GM12878 (cell line): Measurements from ENCODE around the gene WHRN. TPM values are rescaled to one million over a fixed set of nuclear protein-coding genes. Genes with fewer than 3 reads are reported as not detected.
A peak's percentile ranks its signal among the peaks of the same experiment; 100 is the strongest.

Source experiments
- ATAC-seq: fragments of 200-7000 bp; cut with Tn5 transposase; 3 replicates; pipeline ENCODE4 v1.9.1; 2020; ENCODE audit warnings: mild to moderate bottlenecking, moderate library complexity
- BruUV-seq: library from RNA; stranded (reverse); fragments of 400-500 nt; replicated peaks from 2 replicates; lab custom pipeline; 2021; lab: Mats Ljungman, UMichigan
- CTCF ChIA-PET: fragments of 300-600 bp; sonication (Branson Sonifier 250); formaldehyde crosslinking; extraction: SDS; loops from one replicate; lab custom pipeline; 2021; ENCODE audit warnings: inconsistent platforms; lab: Yijun Ruan, JAX
- POLR2A ChIA-PET: fragments of 350-600 bp; formaldehyde crosslinking; extraction: SDS; loops from one replicate; lab custom pipeline; 2021; ENCODE audit warnings: inconsistent platforms; lab: Charles Lee
- RAD21 ChIA-PET: fragments of 300-600 bp; sonication (Branson Sonifier 250); formaldehyde crosslinking; loops from one replicate; lab custom pipeline; 2023; ENCODE audit warnings: antibody characterized with exemption; ENCODE audit not compliant: unreplicated experiment; lab: Charles Lee
- SMC1A ChIA-PET: fragments of 300-600 bp; sonication (Branson Sonifier 250); formaldehyde crosslinking; loops from one replicate; lab custom pipeline; 2023; ENCODE audit not compliant: unreplicated experiment, uncharacterized antibody; lab: Charles Lee
- DNase-seq: peaks from one replicate; pipeline ENCODE4 v3.0.0-alpha.2; 2011; ENCODE audit warnings: low read depth, low spot score
- FAIRE-seq: peaks from 3 replicates; lab custom pipeline; 2011; peaks lifted over from hg19 to GRCh38; lab: Jason Lieb, UNC
- H2AFZ ChIP-seq: 2 replicates; pipeline ENCODE4 v1.6.0; 2011; ENCODE audit warnings: low read depth, low read length, control low read depth; ENCODE audit not compliant: control insufficient read depth
- H3K27ac ChIP-seq: 2 replicates; pipeline ENCODE4 v1.5.1; 2011; ENCODE audit warnings: control low read depth; ENCODE audit not compliant: control insufficient read depth, insufficient read depth
- H3K27me3 ChIP-seq, 2 experiments: replicated peaks in 1 of 2; 2 replicates each; pipeline versions ENCODE4 v1.6.0 to v1.6.1; 2011; ENCODE audit warnings: low read length in 1 of 2; ENCODE audit not compliant: control insufficient read depth in 2 of 2, insufficient read depth in 2 of 2
- H3K36me3 ChIP-seq, 2 experiments: 2 replicates each; pipeline ENCODE4 v1.5.1; 2011; ENCODE audit warnings: low read length in 1 of 2; ENCODE audit not compliant: control insufficient read depth in 2 of 2, insufficient read depth in 2 of 2
- H3K4me1 ChIP-seq: 2 replicates; pipeline ENCODE4 v1.6.1; 2011; ENCODE audit warnings: mild to moderate bottlenecking, low read length, moderate library complexity, mixed read lengths; ENCODE audit not compliant: control insufficient read depth, insufficient read depth
- H3K4me2 ChIP-seq: 2 replicates; pipeline ENCODE4 v1.6.0; 2011; ENCODE audit warnings: control low read depth; ENCODE audit not compliant: control insufficient read depth, insufficient read depth
- H3K4me3 ChIP-seq: fragments of 200-600 bp; sonication (generic); 2 replicates; pipeline ENCODE4 v1.5.1; 2016
- H3K79me2 ChIP-seq: 2 replicates; pipeline ENCODE4 v1.6.0; 2011; ENCODE audit warnings: low read length; ENCODE audit not compliant: control insufficient read depth, insufficient read depth
- H3K9ac ChIP-seq: 2 replicates; pipeline ENCODE4 v1.8.0; 2011; ENCODE audit warnings: low read length, control low read depth, mixed read lengths; ENCODE audit not compliant: control insufficient read depth, insufficient read depth
- H3K9me3 ChIP-seq: replicated peaks from 3 replicates; pipeline ENCODE4 v1.5.1; 2011; ENCODE audit warnings: mild to moderate bottlenecking, low read length; ENCODE audit not compliant: control insufficient read depth, insufficient read depth
- H4K20me1 ChIP-seq: 2 replicates; pipeline ENCODE4 v1.6.0; 2011; ENCODE audit not compliant: control insufficient read depth, insufficient read depth
- CBX5 ChIP-seq: sonication (generic); IDR thresholded peaks from 2 replicates; pipeline ENCODE4 v1.6.1; 2016; ENCODE audit warnings: low read depth, moderate library complexity, mild to moderate bottlenecking, inconsistent platforms
- CEBPZ ChIP-seq: fragments of 150-350 bp; IDR thresholded peaks from 2 replicates; pipeline ENCODE4 v1.6.1; 2016; ENCODE audit warnings: low read depth, low read length
- EED ChIP-seq: sonication (generic); IDR thresholded peaks from 2 replicates; pipeline ENCODE4 v1.6.1; 2016; ENCODE audit warnings: antibody characterized with exemption, low read depth
- HDGF ChIP-seq: fragments of 450-650 bp; IDR thresholded peaks from 2 replicates; pipeline ENCODE4 v1.6.1; 2016; ENCODE audit warnings: antibody characterized with exemption
- RB1 ChIP-seq: fragments of 450-650 bp; formaldehyde crosslinking; IDR thresholded peaks from 2 replicates; pipeline ENCODE4 v1.6.1; 2017; ENCODE audit warnings: mild to moderate bottlenecking, borderline replicate concordance
- RELB ChIP-seq: fragments of 450-650 bp; IDR thresholded peaks from 2 replicates; pipeline ENCODE4 v1.6.1; 2017; ENCODE audit warnings: low read depth, mild to moderate bottlenecking, moderate library complexity
- TCF7 ChIP-seq: IDR thresholded peaks from 2 replicates; pipeline ENCODE4 v1.6.1; 2014; ENCODE audit warnings: antibody characterized with exemption, borderline replicate concordance
- ZNF207 ChIP-seq: fragments of 450-650 bp; IDR thresholded peaks from 2 replicates; pipeline ENCODE4 v1.6.1; 2014; ENCODE audit warnings: antibody characterized with exemption, mild to moderate bottlenecking, borderline replicate concordance
- ZNF687 ChIP-seq: fragments of 450-650 bp; IDR thresholded peaks from 2 replicates; pipeline ENCODE4 v1.6.1; 2017; ENCODE audit warnings: mild to moderate bottlenecking, moderate library complexity
- WGBS: methylation state at CpG from one replicate; pipeline ENCODE4 v1.1.6; 2016; ENCODE audit warnings: low lambda C conversion rate; ENCODE audit not compliant: insufficient replicate concordance, insufficient coverage; ENCODE audit errors: missing lambda C conversion rate; 5-methylcytosine and 5-hydroxymethylcytosine counted together
- in situ Hi-C: fragments of 300-500 bp; cut with MboI; formaldehyde crosslinking; loops from 9 replicates; pipeline ENCODE4 v1.14.3; 2018; ENCODE audit warnings: mixed read lengths
- intact Hi-C: fragments of 100-400 bp; cut with micrococcal nuclease; formaldehyde crosslinking; loops from one replicate; pipeline ENCODE4 v1.14.2; 2022; ENCODE audit not compliant: unreplicated experiment
- polyA plus RNA-seq, 11 experiments: library from polyadenylated mRNA; depleted of rRNA in 4 of 11; unstranded in 6 of 11; stranded (reverse) in 5 of 11; fragments of >200 nt; fragmentation: Nextera tagmentation in 4 of 11; fragmentation: Illumina TruSeq in 1 of 11; extraction: Ambion mirVana in 4 of 11; extraction: Trizol in 1 of 11; gene quantifications; 1 replicate in 1 of 11; 2 replicates in 10 of 11; pipeline versions ENCODE4 v1.2.1 to v1.2.3, GENCODE V29; 2011 to 2016; ENCODE audit warnings: inconsistent platforms in 2 of 11, missing spikeins in 2 of 11, low read depth in 1 of 11
- total RNA-seq, 4 experiments: library from RNA; depleted of rRNA in 3 of 4; stranded (reverse); fragments of >200 nt in 3 of 4; fragmentation: Illumina TruSeq in 1 of 4; extraction: Trizol in 1 of 4; gene quantifications; 2 replicates each; pipeline versions ENCODE4 v1.2.1 to v1.2.3, GENCODE V29; 2013 to 2021
- TF ChIP-seq, protein P1 (sequence below): fragments of 450-650 bp; formaldehyde crosslinking; IDR thresholded peaks from 2 replicates; pipeline ENCODE4 v1.5.0; 2022; ENCODE audit warnings: mild to moderate bottlenecking, missing genetic modification characterization

The WHRN gene
- total and polyA plus RNA-seq, 10 of the 15 experiments (the other 5 are each of a cell fraction or from before 2014, with no cell fraction given): 0.04 to 18.2 (median 0.68) TPM; not detected in 1

- ChIA-PET RAD21 (interaction anchor here (0.5 to 13.7 kb wide), 14 partner anchors 10 to 486 kb away, joined by 3 to 116 read pairs (median 8); no protein-coding TSS in a partner anchor), CTCF (interaction anchor here (0.9 to 12.7 kb wide), 7 partner anchors 9 to 149 kb away, joined by 3 to 256 read pairs (median 14); no protein-coding TSS in a partner anchor), POLR2A (interaction anchor here (1.0 to 7.3 kb wide), 11 partner anchors 9 to 116 kb away, joined by 3 to 85 read pairs (median 6); partner anchors contain the start of gene AKNA), SMC1A (interaction anchor here (0.6 to 11.8 kb wide), 17 partner anchors 8 to 199 kb away, joined by 3 to 177 read pairs (median 10); partner anchors contain the start of genes AKNA and ATP6V1G1)
- no peak overlapping the region for H3K9ac ChIP-seq
- H3K4me3 ChIP-seq: no peak overlapping the region
- H3K36me3 ChIP-seq: no peaks in the 10 kb centered on the region
- in situ Hi-C loops: no loop called here
- 0 out of 2 replicates have a peak, but pooled peaks cover 3% of the 10 kb centered on the region for H3K4me1 ChIP-seq
- H3K79me2 ChIP-seq: no peaks in the 10 kb centered on the region
- no peak for FAIRE-seq
- H3K9me3 ChIP-seq: no peaks in the 10 kb centered on the region
- no peaks in the 10 kb centered on the region for H4K20me1 ChIP-seq
- intact Hi-C loops: loop anchor here (2.0 to 10.0 kb wide), 2 partner anchors 16 to 158 kb away; no protein-coding TSS in a partner anchor
- WGBS: 33% methylated on average over 7 of the region's 7 CpGs
- no peak for DNase-seq
- no peak overlapping the region; the same call in 1 of the 2 replicates for H3K4me2 ChIP-seq
- no peak overlapping the region for H3K27ac ChIP-seq
- peak; percentile 24 for ATAC-seq
- no peak overlapping the region for H2AFZ ChIP-seq
- H3K27me3 ChIP-seq: peaks cover 0 to 9% of the 10 kb centered on the region in 2 experiments; a peak in 3 of 4 replicates
- BruUV-seq: TSS peak; percentile 47
- TF ChIP-seq EED (0 out of 2 replicates have a peak, but pooled peaks have one; percentile 14), HDGF (no peak), CBX5 (no peak), ZNF207 (no peak), TCF7 (no peak), CEBPZ (no peak), ZNF687 (peak; percentile 74), RB1 (no peak), RELB (no peak)
- TF ChIP-seq, protein P1, sequence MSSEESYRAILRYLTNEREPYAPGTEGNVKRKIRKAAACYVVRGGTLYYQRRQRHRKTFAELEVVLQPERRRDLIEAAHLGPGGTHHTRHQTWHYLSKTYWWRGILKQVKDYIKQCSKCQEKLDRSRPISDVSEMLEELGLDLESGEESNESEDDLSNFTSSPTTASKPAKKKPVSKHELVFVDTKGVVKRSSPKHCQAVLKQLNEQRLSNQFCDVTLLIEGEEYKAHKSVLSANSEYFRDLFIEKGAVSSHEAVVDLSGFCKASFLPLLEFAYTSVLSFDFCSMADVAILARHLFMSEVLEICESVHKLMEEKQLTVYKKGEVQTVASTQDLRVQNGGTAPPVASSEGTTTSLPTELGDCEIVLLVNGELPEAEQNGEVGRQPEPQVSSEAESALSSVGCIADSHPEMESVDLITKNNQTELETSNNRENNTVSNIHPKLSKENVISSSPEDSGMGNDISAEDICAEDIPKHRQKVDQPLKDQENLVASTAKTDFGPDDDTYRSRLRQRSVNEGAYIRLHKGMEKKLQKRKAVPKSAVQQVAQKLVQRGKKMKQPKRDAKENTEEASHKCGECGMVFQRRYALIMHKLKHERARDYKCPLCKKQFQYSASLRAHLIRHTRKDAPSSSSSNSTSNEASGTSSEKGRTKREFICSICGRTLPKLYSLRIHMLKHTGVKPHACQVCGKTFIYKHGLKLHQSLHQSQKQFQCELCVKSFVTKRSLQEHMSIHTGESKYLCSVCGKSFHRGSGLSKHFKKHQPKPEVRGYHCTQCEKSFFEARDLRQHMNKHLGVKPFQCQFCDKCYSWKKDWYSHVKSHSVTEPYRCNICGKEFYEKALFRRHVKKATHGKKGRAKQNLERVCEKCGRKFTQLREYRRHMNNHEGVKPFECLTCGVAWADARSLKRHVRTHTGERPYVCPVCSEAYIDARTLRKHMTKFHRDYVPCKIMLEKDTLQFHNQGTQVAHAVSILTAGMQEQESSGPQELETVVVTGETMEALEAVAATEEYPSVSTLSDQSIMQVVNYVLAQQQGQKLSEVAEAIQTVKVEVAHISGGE: no peak
These were observed 2.3 kb downstream of the WHRN start for GRCh38 chr9:114503009-114503408.
